HG03135 (cell line): ENCODE results near the gene EXOC4.

Experiments
- ATAC-seq: cut with Tn5 transposase; IDR thresholded peaks from one replicate; pipeline ENCODE4 v1.9.1; 2021; ENCODE audit warnings: mild to moderate bottlenecking, moderate library complexity; ENCODE audit not compliant: unreplicated experiment

The EXOC4 gene

DNA sequence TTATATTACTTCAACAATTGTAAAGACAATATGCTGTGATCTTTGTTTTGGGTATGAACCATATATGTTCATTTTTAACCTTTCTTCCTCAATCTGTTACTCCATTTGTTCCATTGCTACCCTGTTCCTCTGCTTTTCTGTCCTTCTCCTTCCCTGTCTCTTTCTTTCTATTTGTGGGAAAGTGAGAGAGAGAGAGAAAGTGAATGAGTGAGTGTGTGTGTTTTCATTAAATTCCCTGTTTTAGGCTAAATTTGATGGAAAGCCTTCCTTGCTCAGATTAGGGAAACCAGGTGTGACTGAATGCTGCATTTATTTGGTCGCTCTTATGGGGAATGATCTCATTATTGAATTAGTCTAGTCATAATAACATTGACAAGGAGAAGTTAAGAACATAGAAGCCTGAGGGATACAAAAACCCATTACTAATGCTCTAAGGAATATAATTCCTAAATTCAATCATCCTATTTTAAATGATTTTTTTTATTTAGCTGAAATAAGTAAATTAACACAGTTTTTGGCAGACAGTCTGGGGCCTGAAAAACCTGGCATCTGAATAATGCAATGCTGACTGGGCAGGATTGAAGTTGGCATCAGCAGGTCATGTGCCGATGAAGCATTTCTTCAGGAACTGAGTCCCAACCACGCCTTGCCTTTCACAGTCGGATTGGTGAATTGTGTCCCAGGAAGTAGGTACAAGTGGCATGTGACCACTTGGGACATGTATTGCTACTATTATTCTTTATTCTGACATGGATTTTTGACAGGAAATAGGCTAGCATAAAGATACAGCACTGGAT is 756.6 kb downstream of the EXOC4 start:
- ATAC-seq = no peak

DNA sequence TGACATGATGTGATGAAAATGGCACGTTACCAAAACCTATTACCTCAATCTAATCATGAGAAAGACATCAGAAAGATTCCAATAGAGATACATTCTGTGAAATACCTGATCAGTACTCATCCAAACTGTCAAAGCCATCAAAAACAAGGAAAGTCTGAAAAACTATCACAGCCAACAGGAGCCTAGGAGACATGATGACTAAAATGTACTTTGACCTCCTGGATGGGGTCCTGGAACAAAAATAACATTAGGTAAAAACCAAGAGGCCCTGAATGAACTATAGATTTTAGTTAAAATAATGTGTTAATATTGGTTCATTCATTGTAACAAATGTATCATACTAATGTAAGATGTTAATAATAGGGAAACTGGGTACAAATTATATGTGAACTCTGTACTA is 760.4 kb downstream of the EXOC4 start:
- no peak for ATAC-seq

GRCh38 chr7:134014935-134015334 is 762.1 kb downstream of the EXOC4 start:
- ATAC-seq = no peak

- no peak for ATAC-seq
Observed at GRCh38 chr7:134016223-134016941, 763.5 kb downstream of the EXOC4 start.

DNA sequence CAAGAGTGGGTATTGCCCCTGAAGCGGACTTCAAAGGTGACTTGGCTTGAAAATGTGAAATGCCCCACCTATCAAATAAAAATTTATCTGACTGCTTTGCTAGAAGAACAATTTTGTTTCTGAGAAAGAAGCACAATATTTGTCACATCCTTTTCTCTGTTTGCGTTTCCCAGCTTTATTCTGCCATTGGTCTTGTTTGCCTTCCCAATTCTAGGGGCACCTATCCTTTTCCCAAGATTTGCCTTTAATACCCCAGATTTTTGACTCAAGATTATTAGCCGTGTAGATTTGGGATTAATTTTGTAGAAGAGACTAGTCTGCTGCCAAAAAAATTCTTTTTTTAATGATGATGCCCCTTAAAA is 764.0 kb downstream of the EXOC4 start:
- ATAC-seq = no peak

- no peak for ATAC-seq
Observed at GRCh38 chr7:134018306-134018705, 765.4 kb downstream of the EXOC4 start.

DNA sequence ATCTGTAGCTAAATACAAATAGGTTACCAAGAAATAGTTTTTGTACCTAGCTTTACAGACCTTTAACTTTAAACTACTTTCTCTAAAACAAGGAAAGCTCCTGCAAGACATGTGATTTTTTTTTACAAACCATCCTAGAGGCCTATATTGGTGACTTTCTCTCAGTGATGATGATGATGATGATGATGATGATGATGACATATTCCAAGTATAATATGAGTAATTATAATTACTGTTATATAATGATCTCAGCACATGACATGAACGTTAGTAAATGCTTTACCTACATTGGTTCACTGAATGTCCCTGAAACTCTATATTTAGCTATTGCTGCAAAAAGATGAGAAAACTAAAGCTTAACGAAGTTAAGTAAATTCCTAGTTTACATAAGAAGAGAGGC is 766.4 kb downstream of the EXOC4 start:
- no peak for ATAC-seq

DNA sequence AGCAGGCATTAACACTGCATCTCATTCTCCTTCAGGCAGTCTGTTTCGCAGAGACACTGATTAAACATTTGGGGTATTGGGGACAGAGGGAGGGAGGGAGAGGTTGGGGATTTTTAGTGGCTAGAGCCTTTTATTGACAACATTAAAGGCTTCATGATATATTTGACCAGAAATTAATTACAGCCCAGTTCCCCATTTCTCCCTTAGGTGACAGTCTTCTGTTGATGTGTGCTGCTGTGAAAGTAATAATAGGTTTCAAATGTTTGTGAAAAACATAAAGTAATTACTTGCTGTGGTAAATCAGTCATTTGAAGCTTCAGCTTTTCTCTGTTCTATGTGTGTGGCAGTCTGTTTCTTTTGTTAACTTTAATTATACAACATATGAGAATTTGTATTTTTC is 769.0 kb downstream of the EXOC4 start:
- no peak for ATAC-seq

DNA sequence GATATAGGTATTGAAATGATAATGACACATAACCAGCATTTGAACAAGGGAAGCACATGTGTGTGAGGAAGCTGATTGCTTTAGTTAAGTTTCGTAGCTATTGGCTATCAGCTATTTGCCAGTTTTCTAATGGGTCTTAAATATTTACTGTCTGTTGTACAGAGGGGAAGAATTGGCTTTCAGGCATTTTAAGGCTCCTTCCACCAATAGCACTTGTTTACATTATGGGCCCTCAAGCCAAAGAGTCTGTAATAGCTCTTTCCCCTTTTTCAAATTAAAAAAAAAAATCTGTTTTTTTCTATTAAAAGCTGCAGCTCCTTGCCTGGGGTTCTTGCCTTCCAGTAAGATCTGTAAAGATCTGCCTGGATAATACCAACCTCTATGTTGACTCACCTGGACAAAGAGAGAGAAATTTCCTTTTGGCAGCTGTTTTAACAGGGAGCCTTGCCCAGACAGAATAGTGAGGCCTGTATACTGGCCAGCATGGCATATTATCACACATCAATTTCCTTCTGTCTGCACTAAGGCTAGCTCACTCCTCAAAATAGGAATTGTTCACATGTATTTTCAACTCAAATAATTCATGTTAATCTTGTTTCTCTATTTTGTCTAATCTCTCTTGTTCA is 769.5 kb downstream of the EXOC4 start:
- ATAC-seq = no peak

GRCh38 chr7:134024739-134025138 is 771.9 kb downstream of the EXOC4 start:
- no peak for ATAC-seq

DNA sequence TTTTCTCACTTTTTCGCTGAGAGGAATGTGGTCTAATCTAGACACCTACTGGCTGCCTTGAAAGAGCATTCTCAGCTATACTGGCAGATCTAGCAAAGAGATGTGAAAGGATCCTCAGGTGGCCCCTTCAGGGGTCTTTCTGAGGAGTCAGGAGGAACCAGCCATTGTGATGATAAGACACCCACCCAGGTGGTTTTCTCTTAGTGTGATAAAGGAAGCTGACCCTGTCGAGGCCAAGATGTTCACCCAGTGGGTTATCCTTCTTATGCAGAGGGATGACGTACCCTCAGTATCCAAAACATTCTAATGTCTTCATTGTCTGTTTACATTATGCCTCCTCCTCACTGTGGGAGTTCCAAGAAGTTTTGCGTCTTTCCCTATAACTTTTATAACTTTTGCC is 776.0 kb downstream of the EXOC4 start:
- no peak for ATAC-seq

DNA sequence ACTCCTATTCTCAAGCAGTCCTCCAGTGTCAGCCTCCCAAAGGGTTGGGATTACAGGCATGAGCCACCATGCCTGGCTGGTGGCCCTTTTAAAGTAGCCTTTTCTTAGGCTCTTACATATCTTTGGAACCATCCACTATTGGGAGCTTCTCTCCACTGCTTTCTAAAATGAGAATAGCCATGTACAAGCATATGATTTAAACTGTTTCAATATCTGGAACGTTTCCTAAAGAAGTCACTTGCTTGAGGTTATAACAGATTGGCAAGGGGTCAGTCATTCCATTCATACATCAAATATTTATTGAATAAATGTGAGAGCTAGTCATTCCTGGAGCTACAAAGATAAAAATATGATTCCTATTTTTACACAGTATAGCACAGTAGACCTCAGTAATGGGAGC is 776.9 kb downstream of the EXOC4 start:
- no peak for ATAC-seq

GRCh38 chr7:134030460-134030865 is 777.6 kb downstream of the EXOC4 start:
- no peak for ATAC-seq

DNA sequence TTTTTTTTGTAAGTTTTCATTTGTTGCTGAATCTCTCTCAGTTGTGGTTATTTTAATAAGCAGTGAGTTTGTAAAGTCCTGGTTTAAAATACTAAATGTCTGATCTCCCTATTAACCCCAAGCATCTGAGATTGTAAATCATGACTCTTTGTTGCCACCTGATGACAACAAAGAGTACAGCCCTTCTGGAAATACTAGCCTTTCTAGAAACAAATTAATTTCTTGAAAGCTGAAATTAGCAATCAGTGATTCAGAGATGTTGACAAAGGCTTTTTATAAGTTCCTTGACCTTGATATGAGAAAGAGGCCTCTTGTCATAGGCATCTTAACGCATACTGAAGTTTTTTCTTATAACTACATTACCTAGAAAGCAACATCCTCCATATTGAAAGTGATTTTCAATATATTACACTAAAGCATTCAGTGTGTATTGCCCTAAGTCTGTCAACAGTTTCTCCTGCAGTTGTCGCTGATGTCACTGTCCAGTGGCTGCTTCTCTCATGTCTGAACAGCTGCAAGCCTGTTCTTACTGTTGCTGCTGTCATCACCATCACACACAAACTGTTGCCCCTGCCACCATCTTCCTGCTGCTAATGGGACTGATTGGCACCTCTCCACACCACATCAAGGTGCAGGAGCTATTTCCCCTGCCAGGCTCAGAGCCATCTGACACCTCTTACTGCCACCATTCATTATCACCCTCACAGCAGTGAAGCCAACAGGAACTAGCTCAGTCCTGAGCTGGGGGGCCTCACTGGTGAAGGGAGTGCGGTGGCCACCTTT is 779.1 kb downstream of the EXOC4 start:
- no peak for ATAC-seq

DNA sequence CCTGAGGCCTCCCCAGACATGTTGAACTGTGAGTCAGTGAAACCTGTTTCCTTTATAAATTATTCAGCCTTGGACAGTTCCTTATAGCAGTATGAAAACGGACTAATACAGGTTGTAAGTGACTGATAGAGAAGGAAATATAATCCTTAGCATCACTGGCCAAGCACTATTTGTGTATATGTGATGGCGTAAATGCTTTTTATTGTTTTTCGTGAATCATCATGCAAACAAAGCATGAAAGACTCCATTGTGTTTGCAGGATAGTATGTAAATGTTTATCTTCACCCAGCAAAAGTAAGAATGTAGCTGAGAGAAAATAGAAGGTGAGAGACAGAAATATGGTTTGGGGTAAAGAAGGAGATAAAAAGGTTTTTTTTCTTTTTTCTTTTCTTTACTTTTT is 781.8 kb downstream of the EXOC4 start:
- ATAC-seq = no peak

GRCh38 chr7:134037991-134038390 is 785.1 kb downstream of the EXOC4 start:
- no peak for ATAC-seq

DNA sequence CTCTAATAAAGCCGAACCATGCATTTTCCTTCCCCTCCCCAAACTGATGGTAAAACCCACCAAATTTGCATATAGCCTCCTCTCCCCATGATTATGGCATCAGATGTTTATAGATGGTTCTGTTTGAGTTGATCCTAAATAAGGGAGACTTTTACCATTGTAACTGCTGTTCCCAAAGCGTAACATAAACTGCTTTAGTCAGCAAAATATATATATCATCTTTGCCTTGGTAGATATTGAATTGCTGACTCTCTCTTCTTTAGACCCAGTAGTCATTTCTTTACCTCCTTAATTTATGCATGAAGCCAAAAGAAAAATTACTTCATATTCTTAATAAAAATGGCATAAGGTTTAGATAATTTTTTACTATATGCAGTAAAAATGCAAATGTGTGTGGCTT is 788.1 kb downstream of the EXOC4 start:
- ATAC-seq = no peak

GRCh38 chr7:134041477-134041876 is 788.6 kb downstream of the EXOC4 start:
- ATAC-seq = no peak

DNA sequence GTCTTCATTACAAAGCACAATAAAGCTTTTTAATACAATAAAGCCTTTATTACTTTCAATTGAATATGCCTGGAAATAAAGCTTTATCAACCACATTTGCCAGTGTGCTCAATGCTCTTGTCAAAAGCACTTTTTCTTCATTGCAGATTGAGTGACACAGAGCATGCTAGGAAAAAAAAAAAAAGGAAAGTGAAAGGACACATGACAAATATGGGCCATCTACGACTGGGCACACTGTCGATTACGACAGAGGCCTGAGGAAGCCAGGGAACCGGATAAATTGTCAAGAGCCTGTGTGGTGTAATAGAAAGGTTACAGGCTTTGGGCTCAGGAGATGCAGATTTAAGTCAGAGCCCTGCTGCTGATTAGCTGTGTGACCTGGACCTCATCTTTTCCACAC is 789.4 kb downstream of the EXOC4 start:
- ATAC-seq = no peak

DNA sequence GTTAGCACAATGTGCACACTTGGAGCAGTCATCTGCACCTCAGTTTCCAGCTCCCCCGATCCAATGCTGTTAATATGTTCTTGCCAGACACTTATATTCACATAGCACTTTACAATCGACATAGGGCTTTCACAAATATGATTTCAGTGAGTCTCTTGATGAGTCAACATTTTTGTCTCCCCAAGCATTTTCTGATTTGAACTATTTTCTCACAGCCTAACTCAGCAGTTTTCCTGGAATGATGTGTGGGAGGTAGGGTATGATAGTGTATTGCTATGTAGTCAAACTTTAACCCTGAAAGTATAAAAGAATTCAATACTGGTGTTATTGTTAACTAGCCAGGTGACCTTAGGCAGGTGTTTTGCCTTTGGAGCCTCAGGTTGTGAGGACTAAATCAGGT is 791.8 kb downstream of the EXOC4 start:
- ATAC-seq = no peak

GRCh38 chr7:134045716-134046115 is 792.8 kb downstream of the EXOC4 start:
- no peak for ATAC-seq
